Measurements from ENCODE around the gene ZNF467.

ZNF467 gene, protein sequence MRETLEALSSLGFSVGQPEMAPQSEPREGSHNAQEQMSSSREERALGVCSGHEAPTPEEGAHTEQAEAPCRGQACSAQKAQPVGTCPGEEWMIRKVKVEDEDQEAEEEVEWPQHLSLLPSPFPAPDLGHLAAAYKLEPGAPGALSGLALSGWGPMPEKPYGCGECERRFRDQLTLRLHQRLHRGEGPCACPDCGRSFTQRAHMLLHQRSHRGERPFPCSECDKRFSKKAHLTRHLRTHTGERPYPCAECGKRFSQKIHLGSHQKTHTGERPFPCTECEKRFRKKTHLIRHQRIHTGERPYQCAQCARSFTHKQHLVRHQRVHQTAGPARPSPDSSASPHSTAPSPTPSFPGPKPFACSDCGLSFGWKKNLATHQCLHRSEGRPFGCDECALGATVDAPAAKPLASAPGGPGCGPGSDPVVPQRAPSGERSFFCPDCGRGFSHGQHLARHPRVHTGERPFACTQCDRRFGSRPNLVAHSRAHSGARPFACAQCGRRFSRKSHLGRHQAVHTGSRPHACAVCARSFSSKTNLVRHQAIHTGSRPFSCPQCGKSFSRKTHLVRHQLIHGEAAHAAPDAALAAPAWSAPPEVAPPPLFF

DNA sequence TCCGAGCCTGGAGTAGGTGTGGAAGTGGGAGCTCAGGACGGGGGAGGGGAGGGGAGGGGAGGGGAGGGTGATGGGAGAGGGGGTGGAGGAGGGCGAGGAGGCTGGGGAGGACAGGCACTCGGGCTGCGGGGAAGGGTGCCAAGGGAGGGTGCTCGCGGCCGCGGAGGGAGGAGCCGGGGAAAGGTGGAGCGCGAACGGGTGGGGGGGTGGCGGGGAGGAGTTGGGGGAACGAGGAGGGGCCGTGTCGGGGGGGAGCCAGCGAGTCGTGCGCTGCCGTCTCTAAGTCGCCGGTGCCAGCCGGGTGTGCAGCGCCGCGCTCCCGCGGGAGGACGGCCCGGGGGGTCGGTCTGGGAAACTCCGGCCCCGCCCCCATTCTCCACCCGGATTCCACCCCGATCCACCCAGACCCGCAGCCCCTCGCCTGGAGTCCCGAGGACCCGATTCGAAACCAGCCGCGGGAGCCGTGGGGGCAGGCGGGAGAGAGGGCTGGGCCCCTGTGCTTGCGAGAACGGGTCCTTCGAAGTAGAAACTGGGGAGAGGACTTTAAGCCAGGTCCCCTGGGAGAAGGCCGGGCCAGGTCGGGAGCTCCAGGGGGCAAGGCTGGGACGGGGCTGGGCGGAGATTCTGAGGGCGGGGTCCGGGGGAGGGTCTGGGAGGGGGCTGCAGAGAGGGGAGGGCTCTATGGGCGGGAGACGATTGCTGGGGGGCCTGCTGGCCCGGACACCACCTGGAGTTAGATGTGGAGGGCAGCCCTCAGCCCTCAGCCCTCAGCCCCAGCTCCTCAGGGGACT, at the start of gene ZNF467:
Gene ZNF467 (minus strand): TSS at position 143 of the 791 bp plus-strand sequence. CDS start 2,556 bp downstream, outside the sequence.
- TF ChIP-seq GATA2 (IDR thresholded peaks at IDR 0.05; ENCODE audit: low read depth, low read length), result no peak
- TF ChIP-seq GATA3 (IDR thresholded peaks at IDR 0.05; ENCODE audit: low read depth, low read length), result no peak

DNA sequence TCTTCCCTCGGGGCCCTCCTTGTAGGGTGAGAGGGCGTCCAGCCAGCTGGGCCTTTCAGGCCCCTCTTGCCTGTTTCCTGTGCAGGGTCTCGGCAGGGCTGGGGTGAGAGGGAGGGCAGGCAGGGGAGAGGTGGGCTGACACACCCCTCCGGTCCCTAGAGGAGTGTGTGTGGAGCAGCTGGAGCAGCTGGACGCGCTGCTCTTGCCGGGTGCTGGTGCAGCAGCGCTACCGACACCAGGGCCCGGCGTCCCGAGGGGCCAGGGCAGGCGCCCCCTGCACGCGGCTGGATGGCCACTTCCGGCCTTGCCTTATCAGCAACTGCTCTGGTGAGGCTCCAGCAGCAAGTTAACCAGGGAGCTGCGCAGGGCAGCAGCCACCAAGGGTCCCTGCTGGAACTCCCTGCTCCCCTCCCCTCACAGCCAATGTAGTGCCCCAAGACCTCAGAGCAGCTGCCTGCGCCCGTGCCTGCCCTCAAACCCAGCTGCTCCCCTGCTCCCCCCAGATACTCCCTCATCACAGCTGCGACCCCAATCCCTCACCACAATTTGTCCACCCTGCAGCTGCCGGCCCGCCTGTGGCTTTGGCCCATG, 49.1 kb upstream of the ZNF467 start:
- TF ChIP-seq GATA2 (IDR thresholded peaks at IDR 0.05; ENCODE audit: low read depth, low read length), result no peak
- TF ChIP-seq GATA3 (IDR thresholded peaks at IDR 0.05; ENCODE audit: low read depth, low read length), result no peak

DNA sequence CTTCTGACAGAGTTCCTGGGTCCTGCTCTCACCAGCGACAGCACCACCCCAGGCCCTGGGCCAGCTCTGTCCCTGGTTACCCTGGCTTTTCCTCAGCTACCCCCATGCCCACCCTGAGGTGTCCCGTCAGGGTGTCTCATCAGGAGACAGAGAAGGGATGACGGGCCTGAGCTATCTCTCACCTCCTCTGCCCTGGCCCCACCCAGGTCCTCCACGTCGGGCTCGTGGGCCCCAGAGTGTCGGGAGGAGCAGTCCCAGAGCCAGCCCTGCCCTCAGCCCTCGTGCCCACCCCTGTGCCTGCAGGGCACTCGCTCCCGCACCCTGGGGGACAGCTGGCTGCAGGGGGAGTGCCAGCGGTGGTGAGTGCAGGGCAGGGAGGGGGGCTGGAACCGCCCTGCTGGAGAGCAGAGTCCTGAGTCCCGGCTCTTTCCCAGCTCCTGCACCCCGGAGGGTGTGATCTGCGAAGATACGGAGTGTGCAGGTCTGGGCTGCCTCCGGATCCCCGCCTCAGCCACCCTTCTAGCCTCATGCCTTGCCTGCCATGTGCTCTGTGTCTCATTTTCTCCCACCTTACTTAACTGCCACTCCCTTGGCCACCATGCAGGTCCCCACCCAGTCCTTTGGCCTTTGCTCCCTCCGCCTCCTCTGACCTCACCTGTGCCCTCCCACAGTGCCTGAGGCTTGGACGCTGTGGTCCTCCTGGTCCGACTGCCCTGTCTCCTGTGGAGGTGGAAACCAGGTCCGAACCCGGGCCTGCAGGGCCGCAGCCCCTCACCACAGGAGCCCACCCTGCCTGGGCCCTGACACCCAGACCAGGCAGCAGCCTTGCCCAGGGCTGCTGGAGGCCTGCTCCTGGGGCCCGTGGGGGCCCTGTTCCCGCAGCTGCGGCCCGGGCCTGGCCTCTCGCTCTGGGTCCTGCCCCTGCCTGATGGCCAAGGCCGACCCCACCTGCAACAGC, 48.1 kb upstream of the ZNF467 start:
- no peak for TF ChIP-seq GATA2 (IDR thresholded peaks at IDR 0.05; ENCODE audit: low read depth, low read length)
- no peak for TF ChIP-seq GATA3 (IDR thresholded peaks at IDR 0.05; ENCODE audit: low read depth, low read length)

DNA sequence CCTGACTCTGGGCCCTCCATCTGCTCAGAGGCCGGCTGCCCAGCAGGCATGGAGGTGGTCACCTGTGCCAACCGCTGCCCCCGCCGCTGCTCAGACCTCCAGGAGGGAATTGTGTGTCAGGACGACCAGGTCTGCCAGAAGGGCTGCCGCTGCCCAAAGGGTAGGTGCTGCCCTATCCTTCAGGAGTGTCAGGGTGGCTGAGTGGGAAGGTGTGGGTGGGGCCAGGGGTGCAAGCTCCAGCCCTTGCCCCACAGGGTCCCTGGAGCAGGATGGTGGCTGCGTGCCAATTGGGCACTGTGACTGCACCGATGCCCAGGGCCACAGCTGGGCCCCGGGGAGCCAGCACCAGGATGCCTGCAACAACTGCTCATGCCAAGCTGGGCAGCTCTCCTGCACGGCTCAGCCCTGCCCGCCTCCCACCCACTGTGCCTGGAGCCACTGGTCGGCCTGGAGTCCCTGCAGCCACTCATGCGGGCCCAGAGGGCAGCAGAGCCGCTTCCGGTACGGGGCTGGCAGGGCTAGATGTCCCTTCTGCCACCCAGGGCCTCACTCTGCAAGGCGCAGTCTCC, 47.3 kb upstream of the ZNF467 start:
- TF ChIP-seq GATA3 (IDR thresholded peaks at IDR 0.05; ENCODE audit: low read depth, low read length), result no peak
- TF ChIP-seq GATA2 (IDR thresholded peaks at IDR 0.05; ENCODE audit: low read depth, low read length), result no peak

DNA sequence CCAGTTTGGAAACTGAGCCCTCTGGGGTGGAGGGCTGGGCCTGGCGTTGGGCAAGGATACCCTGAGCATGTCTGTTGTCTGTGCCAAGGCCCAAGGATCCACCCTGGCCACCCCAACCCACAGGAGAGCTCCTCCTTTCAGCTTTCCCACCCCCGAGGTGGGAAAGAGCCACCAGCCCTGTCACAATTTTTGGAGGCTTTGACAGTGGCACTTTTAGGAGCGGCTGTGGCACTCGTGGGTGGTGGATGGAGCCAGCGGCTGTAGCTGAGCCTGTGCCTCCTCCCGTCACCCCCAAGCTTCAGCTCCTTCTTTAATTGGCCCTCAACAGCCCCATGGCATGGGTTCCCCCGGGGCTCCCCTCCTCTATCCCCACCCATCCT, 46.6 kb upstream of the ZNF467 start:
- TF ChIP-seq GATA3 (IDR thresholded peaks at IDR 0.05; ENCODE audit: low read depth, low read length) (no peak), GATA2 (IDR thresholded peaks at IDR 0.05; ENCODE audit: low read depth, low read length) (no peak)

DNA sequence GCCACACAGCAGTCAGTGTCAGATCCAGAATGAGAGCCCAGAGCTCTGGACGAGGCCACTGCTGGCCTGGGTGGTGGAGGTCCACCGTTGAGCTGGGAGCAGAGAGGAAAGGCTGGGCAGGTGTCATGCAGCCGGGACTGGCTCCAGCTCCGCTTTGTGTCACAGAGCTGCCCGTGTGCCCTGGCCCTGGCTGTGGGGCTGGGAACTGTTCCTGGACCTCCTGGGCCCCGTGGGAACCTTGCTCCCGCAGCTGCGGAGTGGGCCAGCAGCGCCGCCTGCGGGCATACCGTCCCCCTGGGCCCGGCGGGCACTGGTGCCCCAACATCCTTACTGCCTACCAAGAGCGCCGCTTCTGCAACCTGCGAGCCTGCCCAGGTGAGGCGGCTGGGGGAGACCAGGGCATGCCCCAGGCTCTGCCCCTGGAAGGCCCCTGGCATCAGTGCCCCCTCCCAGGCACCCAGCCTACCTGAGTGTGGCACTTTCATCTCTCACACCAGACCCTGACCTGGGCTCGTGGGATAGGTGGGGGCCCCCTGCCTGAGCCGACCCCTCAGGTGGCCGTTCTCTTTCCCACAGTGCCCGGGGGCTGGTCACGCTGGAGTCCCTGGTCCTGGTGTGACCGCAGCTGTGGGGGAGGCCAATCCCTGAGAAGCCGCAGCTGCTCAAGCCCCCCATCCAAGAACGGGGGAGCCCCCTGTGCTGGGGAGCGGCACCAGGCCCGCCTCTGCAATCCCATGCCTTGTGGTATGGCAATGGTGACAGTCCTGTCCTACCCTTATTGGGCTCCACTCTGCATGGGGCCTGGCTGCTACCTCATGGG, 46.0 kb upstream of the ZNF467 start:
- no peak for TF ChIP-seq GATA2 (IDR thresholded peaks at IDR 0.05; ENCODE audit: low read depth, low read length)
- no peak for TF ChIP-seq GATA3 (IDR thresholded peaks at IDR 0.05; ENCODE audit: low read depth, low read length)

DNA sequence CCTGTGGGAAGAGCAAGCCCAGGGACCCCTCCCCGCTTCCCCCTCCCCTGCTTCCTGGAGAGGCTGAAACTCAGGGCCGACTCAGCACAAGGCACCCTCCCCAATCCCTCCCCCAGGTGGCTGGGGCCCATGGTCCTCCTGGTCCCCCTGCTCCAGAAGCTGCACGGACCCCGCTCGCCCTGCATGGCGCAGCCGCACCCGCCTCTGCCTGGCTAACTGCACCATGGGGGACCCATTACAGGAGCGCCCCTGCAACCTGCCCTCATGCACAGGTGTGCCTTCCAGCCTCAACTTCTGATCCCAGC, 45.1 kb upstream of the ZNF467 start:
- TF ChIP-seq GATA2 (IDR thresholded peaks at IDR 0.05; ENCODE audit: low read depth, low read length) (no peak), GATA3 (IDR thresholded peaks at IDR 0.05; ENCODE audit: low read depth, low read length) (no peak)

DNA sequence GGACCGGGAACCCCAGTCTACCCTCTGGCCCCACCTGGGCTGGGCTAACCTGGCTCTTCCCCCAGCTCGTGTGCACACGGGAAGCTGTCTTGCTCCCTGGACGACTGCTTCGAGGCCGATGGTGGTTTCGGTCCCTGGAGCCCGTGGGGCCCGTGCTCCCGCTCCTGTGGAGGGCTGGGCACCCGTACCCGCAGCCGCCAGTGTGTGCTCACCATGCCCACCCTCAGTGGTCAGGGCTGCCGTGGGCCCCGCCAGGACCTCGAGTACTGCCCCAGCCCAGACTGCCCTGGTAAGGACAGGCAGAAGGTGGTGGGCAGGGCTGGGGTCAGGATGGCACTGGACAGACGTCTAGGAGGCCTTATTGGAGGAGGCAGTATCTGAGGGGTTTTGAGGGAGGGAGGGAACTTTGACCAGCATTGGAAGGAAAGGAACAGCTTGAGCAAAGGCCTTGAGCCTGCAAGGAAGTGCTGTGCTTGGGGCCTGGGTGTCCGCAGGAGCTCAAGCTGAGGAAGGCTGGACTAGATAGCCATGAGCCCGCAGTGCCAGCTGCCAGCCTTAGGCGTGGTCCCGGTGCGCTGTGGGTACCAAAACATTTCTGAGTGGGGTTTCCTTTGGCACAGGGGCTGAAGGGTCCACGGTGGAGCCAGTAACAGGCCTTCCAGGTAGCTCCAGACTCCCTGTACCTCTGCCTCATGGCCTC, 44.6 kb upstream of the ZNF467 start:
- TF ChIP-seq GATA3 (IDR thresholded peaks at IDR 0.05; ENCODE audit: low read depth, low read length), result no peak
- no peak for TF ChIP-seq GATA2 (IDR thresholded peaks at IDR 0.05; ENCODE audit: low read depth, low read length)

DNA sequence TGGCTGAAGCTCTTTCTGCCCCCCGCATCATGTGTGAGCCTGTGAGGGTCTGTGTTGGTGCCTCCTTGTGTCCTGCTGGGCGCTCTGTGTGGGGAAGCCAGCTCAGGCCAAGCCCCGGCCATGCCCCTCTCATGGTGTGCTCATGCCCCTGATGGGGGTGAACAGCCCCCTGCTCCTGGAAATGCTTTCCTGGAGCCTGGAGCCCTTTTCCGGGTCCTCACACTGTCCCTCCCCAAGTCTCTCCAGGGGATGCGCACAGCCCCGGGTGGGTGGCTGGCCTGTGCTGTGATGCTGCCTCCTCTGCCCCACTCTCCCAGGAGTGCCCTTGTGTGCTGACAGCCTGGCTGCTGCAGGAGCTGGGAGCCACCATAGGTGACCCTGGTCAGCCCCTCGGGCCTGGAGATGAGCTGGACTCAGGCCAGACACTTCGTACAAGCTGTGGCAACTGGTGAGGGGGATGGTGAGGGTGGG, 43.9 kb upstream of the ZNF467 start:
- TF ChIP-seq GATA2 (IDR thresholded peaks at IDR 0.05; ENCODE audit: low read depth, low read length) (no peak), GATA3 (IDR thresholded peaks at IDR 0.05; ENCODE audit: low read depth, low read length) (no peak)

DNA sequence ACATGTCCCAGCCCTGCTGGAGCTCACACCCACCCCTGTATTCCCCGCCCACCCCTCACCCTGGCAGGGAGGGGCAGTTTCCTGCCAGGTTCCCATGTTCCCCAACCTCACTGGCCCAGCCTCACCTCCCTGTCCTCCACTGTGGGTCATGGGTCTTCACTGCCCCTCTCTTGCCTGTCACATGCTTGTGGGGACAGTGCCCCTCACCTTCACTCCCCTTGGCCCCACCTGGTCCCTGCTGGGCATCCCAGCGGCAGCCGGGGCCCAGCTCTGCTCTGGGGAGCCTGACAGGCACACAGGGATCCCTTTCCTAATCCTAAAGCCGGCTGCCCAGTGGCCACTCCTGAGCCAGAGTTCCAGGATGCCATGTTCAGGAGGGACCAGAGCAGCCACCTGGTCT, 43.4 kb upstream of the ZNF467 start:
- TF ChIP-seq GATA3 (IDR thresholded peaks at IDR 0.05; ENCODE audit: low read depth, low read length), result no peak
- no peak for TF ChIP-seq GATA2 (IDR thresholded peaks at IDR 0.05; ENCODE audit: low read depth, low read length)

DNA sequence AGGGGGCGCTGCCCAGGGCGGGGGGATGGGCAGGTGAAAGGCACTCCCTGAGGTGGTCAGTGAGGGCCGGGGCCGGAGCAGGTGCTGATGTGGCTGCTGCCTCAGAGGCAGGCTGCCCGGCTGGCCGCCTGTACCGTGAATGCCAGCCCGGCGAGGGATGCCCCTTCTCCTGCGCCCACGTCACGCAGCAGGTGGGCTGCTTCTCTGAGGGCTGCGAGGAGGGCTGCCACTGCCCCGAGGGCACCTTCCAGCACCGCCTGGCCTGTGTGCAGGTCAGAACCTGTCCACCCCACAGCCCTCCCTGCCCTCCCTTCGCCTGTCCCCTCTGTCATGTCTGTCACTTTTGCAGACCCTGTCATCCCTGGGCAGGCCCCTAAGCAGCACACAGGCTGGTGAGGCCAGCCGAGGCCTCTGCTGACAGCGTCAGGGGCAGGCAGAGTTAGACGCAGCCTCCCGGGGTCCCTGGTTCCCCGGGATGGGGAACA, 42.9 kb upstream of the ZNF467 start:
- TF ChIP-seq GATA3 (IDR thresholded peaks at IDR 0.05; ENCODE audit: low read depth, low read length), result no peak
- TF ChIP-seq GATA2 (IDR thresholded peaks at IDR 0.05; ENCODE audit: low read depth, low read length), result no peak
